Measurements from ENCODE around the gene ZBTB46. TPM values are rescaled to one million over a fixed set of nuclear protein-coding genes. Genes with fewer than 3 reads are reported as not detected.

The ZBTB46 gene
- total RNA-seq, 2 donors from 2014 or later = 9.3 to 9.9 TPM

GRCh38 chr20:63705232-63706026 is 125.6 kb downstream of the ZBTB46 start:
- no peaks in the 10 kb centered on the region for H3K27me3 ChIP-seq (replicated peaks; ENCODE audit: insufficient read depth)
- peaks cover 23% of the 10 kb centered on the region for H3K36me3 ChIP-seq
- H3K27ac ChIP-seq = no peak overlapping the region
- no peaks in the 10 kb centered on the region for H3K9me3 ChIP-seq
- H3K4me3 ChIP-seq = no peak overlapping the region
- no peak for TF ChIP-seq CTCF (IDR thresholded peaks at IDR 0.05)
- peaks cover 22 to 27% of the 10 kb centered on the region in 2 donors for H3K4me1 ChIP-seq (ENCODE audit: control insufficient read depth in 1 of 2, low read depth in 2 of 2)
- DNase-seq (ENCODE audit: low spot score) (no peak), ATAC-seq (ENCODE audit: insufficient number of reproducible peaks, low FRiP score, low read depth) (no peak)

- no peaks in the 10 kb centered on the region for H3K9me3 ChIP-seq
- no peak overlapping the region for H3K4me3 ChIP-seq
- no peak for TF ChIP-seq CTCF (IDR thresholded peaks at IDR 0.05)
- H3K36me3 ChIP-seq = peaks cover 23% of the 10 kb centered on the region
- ATAC-seq (ENCODE audit: insufficient number of reproducible peaks, low FRiP score, low read depth) = no peak
- no peak overlapping the region for H3K27ac ChIP-seq
- H3K4me1 ChIP-seq (ENCODE audit: control insufficient read depth in 1 of 2, low read depth in 2 of 2) = peaks cover 22 to 31% of the 10 kb centered on the region in 2 donors
- no peaks in the 10 kb centered on the region for H3K27me3 ChIP-seq (replicated peaks; ENCODE audit: insufficient read depth)
- DNase-seq (ENCODE audit: low spot score) = no peak
These were observed 126.3 kb downstream of the ZBTB46 start for GRCh38 chr20:63704749-63705117.

- Histone ChIP-seq H3K27ac (no peak overlapping the region), H3K36me3 (peaks cover 23% of the 10 kb centered on the region), H3K4me3 (no peak overlapping the region), H3K9me3 (no peaks in the 10 kb centered on the region), H3K27me3 (replicated peaks; ENCODE audit: insufficient read depth) (no peaks in the 10 kb centered on the region), H3K4me1 (ENCODE audit: control insufficient read depth in 1 of 2, low read depth in 2 of 2) (peaks cover 24 to 31% of the 10 kb centered on the region in 2 donors)
- ATAC-seq (ENCODE audit: insufficient number of reproducible peaks, low FRiP score, low read depth) = no peak
- DNase-seq (ENCODE audit: low spot score) = no peak
- no peak for TF ChIP-seq CTCF (IDR thresholded peaks at IDR 0.05)
These were observed 126.9 kb downstream of the ZBTB46 start for GRCh38 chr20:63703976-63704748.

GRCh38 chr20:63703471-63703975 is 127.5 kb downstream of the ZBTB46 start:
- H3K36me3 ChIP-seq = peaks cover 23% of the 10 kb centered on the region
- ATAC-seq (ENCODE audit: insufficient number of reproducible peaks, low FRiP score, low read depth) = no peak
- no peak for TF ChIP-seq CTCF (IDR thresholded peaks at IDR 0.05)
- H3K27me3 ChIP-seq (replicated peaks; ENCODE audit: insufficient read depth) = no peaks in the 10 kb centered on the region
- no peak for DNase-seq (ENCODE audit: low spot score)
- peaks cover 24 to 31% of the 10 kb centered on the region in 2 donors for H3K4me1 ChIP-seq (ENCODE audit: control insufficient read depth in 1 of 2, low read depth in 2 of 2)
- no peaks in the 10 kb centered on the region for H3K9me3 ChIP-seq
- H3K27ac ChIP-seq = no peak overlapping the region
- no peak overlapping the region for H3K4me3 ChIP-seq
